Activated CD8-positive, alpha-beta memory T cell treated with anti-CD3 and anti-CD28 coated beads, Interleukin-2, amount 50 U/mL, for 1 hour (primary cell): Measurements from ENCODE around the gene WASHC3.
"Not testable (repeated sequence)": the region's sequence is repeated elsewhere in the genome, so short reads cannot be mapped to it uniquely, and the experiment has no call there.

Source experiments
- DNase-seq: peaks from one replicate; pipeline ENCODE4 v3.0.0-alpha.2; 2020; ENCODE audit errors: extremely low read depth

Gene WASHC3

DNA sequence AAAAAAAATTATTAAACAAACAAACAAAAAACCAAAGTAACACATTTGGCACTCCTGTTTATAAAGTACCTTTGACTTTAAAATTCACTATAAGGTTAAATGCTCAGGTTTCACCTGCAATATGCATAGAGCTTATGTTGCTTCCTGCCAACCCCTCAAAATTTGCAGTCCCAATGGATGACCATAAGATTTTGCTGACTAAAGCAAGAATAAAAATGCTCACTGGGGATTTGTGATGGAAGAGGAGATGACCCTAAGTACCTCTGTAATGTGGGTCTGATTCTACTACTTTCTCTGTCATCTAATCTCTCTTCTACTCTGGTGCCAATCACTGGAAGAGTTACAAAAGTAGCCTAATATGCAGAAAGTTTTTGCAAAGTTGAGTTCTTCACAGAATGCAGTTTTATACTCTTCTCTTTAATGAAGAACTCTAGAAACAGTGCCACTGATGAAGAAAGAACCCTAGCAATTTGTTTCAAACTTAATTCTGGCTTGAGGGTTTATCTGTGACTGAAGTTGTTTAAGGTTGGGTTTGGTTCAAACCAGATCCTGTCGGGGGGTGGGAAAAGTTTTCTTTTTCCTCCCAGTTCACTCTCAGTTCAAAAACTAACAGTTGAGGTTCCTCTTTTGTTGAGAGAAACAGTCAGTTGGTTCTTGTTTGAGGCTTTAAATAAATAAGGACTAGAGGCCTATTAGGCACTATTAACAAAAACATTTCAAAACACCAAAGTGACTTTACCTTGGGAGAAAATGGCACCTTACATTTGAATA is 10.9 kb downstream of the WASHC3 start:
- no peak for DNase-seq

DNA sequence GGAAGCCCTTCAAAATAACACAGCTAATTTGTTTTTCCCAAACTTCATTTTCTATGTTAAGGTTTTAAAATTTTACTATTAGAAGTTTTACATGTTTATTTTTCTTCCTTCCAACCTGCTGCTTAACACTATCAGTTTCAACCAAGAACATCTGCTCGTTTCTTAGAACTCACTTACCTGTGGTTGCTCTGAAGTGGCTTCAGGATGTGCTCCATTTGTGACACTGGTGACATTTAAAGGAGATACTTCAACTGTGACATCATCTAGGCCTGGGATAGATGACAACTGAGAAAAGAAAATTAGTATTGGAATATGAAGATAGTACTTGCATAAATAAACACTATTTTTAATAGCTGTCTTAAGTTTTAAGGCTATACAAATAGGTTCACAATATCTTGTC is 17.9 kb downstream of the WASHC3 start:
- no peak for DNase-seq

DNA sequence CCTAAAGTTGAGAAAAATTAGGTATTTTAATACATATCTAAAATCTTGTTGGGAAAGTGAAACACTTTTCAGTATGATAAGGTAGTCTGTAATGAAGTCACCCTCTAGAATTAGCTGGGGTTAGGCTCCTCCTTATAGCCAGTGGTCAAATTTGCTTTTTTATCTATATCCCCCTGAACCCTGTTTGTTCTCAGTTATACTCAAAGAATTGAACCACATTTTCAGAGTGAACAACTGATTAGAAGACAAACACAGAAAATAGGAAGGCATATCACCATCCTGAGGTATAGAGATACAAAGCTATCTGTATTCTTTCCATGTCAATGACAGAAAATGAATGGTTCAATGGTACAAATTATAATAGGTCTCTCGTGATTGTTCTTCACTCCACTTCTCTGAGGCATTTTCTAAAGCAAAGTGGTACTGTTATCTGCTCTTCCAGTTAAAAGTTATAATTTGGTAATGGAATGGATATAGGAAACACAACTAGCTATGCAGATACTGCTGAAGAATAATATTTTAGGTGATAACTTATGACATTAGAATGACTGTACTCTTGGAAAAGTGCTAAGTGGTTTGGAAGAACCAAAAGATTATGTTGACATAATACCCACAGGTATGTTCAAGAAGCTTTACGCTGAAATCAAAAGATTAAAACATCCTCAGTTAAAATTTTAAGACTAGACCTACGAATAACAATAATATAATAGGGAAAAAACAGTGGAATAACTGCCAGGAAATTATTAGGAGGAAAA is 27.6 kb downstream of the WASHC3 start:
- no peak for DNase-seq

DNA sequence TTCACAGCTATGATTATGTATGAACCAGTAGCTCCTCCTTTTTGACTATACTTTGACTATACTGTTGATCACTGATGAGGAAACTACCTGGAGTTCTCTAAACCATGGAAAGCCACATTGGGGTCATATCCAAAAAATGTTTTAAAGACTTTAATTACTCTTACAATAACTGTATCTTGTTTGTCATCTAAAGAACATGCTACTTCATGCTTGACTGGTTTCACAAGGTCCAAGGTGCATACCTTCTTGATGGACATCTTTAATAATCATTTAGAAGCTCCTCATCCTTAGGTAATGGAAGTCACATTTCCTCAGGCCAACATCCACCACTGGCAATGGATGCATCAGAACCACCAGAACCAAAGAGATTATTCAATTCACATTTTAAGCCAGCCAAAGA is 29.9 kb downstream of the WASHC3 start:
- DNase-seq, result no peak

DNA sequence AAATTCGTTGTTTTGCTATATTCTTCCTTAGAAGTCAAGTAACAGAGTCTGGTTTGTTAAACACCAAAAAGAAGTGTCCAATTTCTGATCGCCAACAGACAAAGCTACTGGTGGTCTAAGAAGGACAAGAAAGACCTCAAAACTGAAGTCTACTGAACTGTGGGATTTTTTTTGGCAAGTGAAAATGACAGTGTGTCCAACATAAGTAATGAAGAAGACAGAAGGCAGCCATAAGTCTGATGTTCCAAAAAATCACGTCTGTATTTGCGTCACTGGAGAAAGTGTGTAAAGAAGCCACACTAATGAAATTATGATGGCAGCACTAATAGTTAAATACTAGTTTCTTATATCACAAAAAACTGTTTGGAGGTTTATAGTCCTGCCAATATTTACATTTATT is 32.6 kb downstream of the WASHC3 start:
- DNase-seq, result no peak

DNA sequence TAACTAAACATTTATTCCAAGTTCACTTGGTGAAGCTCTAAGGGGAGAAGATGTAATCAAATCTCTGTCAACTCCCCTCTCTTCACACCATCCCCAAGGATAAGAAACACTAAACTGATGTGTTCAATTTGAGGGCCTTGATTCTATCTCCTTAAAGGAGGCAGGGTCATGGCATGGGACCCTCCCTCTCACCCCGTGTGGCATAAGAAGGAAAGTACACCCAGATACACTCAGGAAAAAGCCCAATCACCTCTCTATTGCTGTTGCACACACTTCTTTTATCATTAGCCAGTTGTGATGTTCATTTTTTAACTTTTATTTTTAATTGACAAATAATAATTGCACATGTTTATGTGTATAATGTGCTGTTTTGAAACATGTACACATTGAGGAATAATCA is 35.1 kb downstream of the WASHC3 start:
- DNase-seq, result no peak

DNA sequence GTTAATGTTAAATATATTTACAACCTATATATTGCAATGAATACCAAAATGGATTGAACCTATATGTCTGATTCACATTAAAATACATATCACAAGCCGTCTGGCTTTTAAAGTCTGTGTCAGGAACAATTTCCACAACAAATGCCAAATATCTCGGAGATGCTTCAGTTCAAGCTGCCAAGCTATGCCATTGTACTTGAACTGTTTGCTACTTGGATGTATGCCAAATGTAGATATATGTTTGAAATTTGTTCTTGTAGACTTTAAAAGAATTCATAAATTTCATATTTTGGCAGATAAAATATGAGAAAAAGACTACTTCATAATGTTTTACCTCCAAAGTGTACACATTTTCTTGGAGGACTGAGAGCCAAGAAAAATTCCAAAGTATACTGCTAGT is 37.0 kb downstream of the WASHC3 start:
- DNase-seq, result no peak

DNA sequence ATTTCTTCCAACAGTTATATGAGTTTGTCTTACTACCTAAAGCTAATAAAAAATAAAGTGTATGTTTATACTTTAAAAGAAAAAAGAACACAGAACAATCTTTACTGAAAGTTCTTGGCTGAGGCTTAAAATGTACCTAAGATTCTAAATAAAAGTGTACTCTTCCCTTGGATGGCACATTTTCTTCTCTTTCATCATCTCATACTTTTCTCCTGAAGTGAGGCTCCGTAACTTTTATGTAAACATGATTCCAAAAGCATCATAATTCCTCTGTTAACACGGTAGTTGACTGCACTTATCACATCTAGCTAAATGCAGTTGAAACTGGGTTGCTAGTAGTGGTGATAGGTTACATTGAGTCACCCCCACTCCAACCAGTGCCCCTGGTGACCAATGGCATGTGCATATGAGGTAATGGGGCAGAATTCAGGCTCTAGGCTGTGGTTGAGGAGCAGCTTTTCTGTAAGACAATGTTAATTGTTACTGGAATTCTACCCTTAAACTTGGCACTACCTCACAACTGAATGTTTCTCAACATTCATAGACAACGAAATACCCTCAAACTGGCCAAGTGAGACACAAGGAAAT is 38.4 kb downstream of the WASHC3 start:
- no peak for DNase-seq

DNA sequence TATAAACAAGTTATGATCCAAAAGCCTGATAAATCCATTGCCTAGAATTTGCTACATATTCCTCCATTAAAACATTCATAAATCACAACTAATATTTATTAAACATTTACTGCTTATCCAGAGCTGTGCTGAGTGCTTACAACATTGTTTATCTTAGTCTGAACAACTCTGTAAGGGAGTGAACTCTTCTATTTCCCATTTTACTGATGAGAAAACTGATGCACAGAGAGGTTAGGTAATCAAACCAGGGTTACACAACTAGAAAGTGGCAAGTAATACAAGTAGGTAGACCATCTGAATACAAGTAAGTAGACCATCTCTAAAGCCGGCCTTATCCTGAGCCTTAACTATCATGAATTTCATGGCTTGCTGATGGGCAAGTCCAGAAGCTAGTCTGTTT is 39.5 kb downstream of the WASHC3 start:
- DNase-seq, result no peak

DNA sequence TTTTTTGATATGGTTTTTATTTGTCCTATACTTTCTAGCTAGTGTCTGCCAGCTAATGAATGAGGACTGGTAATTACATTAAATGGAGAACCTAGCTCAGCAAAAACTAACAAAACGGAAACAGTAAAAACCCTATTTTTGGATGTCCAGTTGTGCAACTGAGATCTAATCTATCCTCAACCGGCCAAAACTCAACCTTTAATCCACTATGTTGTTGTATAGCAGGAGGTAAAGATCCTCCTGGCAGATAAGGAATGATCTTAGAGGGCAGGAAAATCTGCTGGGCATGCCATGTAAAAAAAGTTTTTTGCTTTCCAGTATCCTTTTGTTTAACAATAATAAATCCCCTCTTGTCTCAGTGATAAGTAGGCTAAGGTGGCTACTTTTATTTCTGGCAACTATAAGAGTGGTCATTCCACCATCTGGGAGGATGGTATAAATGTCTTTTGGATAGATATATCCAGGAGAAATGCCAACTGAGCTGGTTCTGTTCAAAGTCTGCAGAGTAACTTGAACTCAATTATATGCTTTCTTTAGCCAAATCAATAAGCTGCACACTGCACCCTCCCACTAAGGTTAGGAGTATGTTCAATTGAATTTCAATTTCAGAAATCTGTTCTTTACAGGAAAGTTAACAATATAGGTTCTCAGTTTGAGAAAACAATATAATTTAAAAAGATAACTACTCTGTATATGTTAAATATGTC is 40.1 kb downstream of the WASHC3 start:
- DNase-seq, result no peak

DNA sequence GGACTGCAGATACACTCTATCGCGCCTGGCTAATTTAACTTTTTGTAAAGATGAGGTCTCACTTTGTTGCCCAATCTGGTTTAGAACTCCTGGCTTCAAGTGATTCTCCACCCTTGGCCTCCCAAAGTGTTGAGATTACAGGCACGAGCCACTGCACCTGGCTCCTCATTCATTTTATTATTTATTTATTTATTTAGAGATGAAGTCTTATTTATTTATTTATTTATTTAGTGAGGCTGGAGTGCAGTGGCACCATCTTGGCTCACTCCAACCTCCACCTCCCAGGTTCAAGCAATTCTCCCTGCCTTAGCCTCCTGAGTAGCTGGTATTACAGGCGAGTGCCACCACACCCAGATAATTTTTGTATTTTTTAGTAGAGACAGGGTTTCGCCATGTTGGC is 43.2 kb downstream of the WASHC3 start:
- not testable (repeated sequence) for DNase-seq

DNA sequence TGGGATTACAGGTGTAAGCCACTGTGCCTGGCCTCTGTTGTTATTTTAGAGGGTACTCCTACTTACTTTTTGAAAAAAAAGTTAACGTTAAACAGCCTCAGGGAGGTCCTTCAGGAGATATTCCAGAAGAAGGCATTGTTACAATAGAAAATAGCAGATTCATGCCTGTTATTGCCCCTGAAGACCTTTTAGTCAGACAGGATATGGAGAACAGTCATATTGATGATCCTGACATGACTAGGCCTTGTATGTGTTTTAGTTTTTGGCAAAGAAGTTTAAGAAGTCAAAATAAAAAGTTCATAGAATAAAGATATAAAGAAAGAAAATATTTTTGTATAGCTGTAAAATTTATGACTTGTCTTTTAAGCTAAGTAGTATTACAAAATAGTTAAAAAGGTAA is 45.3 kb downstream of the WASHC3 start:
- DNase-seq, result no peak

DNA sequence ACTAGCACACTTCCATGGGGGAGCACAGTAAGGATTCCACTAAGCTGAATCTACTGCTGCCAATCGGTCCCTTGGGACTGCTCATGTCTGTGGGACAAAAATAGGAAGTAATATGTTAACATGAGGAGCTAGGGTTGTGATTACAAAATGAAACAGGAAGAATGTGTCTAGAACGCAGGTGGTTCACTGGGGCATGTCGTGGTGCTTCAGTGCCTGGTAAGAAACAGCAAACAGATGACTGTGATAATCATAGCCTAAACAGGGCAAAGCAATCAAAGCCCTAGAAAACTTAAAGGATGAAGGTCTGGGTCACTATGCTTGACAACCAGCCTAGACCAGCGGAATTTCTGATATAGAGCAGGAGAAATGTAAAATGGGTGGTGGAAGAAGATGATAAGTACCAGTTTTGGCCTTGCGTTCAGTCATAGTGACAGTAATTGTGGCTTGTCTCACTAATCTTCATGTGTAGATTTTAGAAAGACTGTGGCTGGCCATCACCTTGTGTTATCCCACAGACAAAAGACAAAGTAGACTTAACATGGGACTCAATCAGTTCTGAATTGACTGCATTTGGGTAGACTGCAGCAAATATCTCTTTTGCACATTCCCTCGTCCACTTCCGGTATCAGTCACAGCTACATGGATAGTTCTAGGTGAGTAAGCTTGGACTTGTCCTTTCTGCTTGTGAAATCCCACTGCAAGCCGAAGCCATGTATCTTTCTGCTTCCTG is 51.4 kb downstream of the WASHC3 start:
- no peak for DNase-seq

DNA sequence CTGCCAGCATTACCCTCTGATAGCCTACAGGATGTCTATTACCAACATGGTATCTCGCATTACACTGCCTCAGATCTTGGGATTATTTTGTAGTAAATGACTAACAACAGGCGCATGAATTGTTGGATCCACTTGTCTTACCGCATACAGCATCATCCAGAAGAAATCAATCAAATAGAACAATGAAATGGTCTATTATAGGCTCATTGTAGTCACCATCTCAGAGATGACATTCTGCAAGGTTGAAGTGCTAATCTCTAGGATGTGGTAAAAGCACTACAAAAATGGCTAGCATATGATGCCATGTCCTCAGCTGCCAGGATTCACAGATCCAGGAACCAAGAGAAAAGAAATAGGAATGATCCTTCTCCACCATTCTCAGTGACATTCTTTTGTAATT is 52.0 kb downstream of the WASHC3 start:
- DNase-seq, result no peak

DNA sequence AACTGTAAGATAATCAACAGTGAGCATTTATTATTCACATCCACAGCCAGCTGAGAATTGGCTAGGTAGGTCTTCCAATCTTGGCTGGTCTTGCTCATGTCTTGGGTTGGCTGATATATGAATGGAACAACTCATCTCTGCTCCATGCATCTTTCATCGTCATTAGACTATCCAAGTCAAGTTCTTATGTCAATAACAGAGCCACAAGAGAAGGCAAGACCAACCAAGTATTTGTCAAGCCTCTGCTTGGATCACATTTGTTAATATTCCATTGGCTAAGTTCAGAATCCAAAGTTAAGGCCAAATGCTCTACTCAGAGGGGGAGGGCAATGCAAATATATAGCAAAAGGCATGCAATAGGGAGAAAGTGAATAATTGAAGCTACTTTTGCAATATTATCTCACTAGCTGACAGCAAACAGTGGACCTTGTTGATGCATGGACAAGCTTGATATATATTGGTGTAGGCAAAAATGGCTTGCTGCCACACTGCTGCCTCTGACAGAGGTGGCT is 53.1 kb downstream of the WASHC3 start:
- DNase-seq, result no peak

DNA sequence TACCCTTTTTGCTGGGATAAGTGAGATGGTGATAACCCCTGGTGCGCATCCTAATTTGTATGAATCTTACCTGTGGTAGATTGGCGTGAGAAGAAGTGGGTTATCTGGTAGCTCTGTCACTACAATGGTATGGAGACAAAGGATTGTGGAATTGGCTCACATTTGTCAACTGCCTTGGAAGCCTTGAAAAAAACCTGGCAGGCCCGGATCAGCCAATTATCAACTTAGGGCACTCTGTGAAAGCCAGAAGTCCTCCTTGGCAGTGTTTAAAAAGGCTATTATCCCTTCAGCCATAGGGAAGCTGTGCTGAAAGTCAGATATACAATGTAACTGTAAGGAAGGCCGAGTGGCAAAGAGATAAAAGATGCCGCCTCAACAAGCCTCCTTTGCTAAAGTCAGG is 56.5 kb downstream of the WASHC3 start:
- no peak for DNase-seq

DNA sequence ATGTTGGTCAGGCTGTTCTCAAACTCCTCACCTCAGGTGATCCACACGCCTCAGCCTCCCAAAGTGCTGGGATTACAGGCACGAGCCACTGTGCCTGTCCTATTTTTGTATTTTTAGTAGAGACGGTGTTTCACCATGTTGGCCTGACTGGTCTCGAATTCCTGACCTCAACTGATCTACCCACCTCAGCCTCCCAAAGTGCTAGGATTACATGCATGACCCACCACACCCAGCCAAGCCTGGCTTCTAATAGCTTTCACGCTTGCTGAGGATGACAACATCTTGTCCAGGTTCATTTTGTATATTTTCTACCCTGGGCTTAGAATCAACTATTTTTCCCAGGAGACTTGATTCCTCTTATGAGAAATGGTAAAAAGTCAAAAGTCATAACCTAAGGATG is 64.7 kb downstream of the WASHC3 start:
- DNase-seq, result no peak

DNA sequence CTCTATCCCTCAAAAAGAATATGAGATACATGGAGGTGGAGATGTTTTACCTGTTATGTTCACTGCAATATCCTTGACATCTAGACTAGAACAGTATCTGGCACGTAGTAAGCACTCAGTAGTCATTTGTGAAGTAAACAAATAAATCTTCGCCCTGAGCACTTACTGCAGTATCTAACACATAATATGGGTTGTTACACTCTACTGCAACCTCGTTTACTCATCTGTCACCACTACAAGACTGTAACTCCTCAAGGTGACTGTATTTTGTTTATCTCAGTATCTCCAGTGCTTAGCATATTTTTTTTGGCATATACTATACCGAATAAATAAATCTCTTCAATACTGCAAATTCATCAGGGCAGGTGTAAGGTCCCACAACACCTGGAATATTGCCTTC is 66.1 kb downstream of the WASHC3 start:
- DNase-seq, result no peak

DNA sequence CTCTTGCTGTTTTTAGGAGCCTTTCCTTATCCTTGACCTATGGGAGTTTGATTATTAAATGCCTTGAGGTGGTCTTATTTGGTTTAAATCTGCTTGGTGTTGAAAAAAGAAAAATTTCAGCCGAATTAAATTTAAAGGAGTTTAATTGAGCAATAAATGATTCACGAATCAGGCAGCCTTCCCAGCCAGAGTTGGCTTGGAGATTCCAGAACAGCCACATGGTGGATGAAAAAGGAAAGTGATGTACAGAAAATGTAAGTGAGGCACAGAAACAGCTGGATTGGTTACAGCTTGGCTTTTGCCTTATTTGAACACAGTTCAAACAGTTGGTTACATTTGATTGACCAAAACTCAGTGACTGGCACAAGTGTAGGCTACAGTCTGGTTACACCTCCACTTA is 69.7 kb downstream of the WASHC3 start:
- no peak for DNase-seq

DNA sequence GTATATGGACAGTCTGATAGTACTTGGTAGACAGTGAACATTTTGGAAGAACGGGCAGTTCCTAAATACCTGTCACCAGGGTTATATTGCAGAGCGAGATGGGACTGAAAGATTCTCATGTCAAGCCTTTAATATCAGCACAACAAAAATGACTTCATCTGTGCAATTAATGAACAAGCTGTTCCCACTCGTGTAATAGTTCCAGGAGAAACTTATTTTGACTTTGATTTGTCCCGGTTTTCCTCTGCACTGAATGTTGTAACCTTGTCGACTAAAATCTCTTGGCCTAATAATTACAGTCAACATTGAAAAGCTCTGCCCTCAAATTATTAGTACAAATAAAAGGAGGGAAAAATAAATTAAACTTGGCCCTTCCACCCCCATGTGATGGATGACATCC is 79.5 kb downstream of the WASHC3 start:
- no peak for DNase-seq

DNA sequence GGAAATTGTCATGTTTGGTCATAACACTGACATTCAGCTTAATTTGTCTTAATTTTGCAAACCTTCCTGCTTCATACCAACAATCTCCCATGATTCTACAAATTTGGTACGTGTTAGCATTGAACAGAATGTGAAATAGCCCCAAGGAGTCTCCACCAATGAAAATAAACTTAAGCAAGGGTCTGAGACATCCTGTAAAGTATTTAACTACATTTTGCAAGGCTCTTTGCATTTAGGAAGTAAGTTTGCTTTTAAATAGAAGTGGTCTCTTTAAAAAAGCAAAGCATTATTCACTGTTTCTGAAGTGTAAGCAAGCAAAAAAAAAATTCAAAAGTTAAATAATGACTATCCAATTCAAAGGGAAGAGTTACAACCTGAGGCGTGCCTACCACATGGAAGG is 79.9 kb downstream of the WASHC3 start:
- no peak for DNase-seq

DNA sequence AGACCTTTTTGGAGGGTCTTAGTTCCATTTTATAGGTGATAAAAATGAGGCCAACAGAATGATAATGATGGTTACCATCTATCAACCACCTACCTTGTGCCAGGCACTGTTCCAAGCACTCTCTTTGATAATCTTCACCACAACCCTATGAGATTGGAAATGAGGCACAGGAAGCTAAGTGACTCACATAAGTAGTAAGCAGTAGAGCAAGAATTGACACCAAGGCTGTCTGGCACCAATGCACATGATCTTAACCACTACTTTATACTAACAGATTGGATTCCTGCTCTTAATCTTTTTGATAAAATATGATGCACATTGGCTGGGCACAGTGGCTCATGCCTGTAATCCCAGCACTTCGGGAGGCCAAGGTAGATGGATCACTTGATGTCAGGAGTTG is 93.0 kb downstream of the WASHC3 start:
- DNase-seq, result no peak
